ENCODE results near the gene TAS1R2.
A peak's percentile ranks its signal among the peaks of the same experiment; 100 is the strongest.

Gene TAS1R2

GRCh38 chr1:18831656-18832055 lies 27.8 kb downstream of the TAS1R2 start:
- TF ChIP-seq CTCF (conservative IDR thresholded peaks at IDR 0.05), result no peak
- no peak overlapping the region for H3K27ac ChIP-seq

DNA sequence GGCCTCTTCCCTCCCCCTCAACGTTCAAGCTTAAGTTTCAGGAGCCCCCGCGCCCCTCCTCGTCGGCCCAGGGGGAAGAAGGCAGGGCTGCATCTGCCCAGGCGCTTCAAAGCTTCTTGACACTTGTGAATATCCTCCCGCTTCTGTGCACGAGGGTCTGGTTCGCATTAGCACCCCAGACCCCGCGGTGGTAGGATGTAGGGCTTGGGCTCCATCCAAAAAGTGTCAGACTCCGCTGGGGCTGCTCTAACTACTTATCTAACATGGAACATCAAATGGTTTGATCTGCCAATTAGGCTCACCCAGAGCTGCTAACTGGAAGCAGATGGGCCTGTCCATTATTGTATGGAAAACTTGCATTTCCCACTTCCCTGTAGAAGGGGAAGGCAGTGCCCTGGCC lies 28.9 kb downstream of the TAS1R2 start:
- H3K27ac ChIP-seq, result no peak overlapping the region
- no peak for TF ChIP-seq CTCF (conservative IDR thresholded peaks at IDR 0.05)

DNA sequence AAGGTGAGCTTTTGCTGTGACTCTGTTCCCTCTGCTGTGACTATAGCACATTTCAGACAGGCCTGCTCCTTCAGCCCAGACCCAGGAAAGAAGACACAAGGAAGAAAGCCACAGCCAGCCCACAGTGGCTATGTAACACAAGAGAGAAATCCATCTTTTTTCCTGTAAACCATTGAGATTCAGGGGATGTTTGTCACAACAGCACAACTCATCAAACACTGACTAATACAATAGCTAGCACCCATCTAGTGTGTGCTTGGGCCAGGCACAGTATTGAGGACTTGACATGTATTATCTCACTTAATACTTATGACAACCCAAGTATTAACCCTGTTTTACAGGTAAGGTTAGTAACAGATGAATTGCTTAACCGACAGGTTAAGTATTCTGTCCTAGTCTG lies 29.8 kb downstream of the TAS1R2 start:
- no peak for TF ChIP-seq CTCF (conservative IDR thresholded peaks at IDR 0.05)
- no peak overlapping the region for H3K27ac ChIP-seq

- no peak overlapping the region for H3K27ac ChIP-seq
- no peak for TF ChIP-seq CTCF (conservative IDR thresholded peaks at IDR 0.05)
These were observed 31.2 kb downstream of the TAS1R2 start for GRCh38 chr1:18828224-18828623.

DNA sequence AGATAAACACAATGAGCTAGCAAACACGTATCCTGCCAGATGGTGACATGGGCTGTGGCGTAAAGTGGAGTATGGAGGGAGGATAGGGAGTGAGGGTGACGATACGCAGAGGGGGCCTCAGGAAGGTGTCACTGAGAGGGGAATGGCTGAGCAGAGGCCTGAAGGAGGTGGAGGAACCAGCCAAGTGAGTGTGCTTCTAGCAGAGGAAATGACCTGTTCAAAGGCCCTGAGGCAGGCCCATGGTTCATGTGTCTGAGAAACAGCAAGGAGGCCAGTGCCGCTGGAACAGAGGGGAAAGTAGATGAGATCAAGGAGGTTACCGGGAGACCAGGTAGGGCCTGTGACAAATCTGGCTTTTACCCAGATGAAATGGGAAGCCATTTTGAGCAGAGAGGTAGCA lies 36.0 kb downstream of the TAS1R2 start:
- no peak for TF ChIP-seq CTCF (conservative IDR thresholded peaks at IDR 0.05)
- no peak overlapping the region for H3K27ac ChIP-seq

GRCh38 chr1:18820791-18821641 lies 38.4 kb downstream of the TAS1R2 start:
- H3K27ac ChIP-seq, result peak overlapping the region; percentile 18; the same call in 1 of the 2 replicates
- peak; percentile 97 for TF ChIP-seq CTCF (conservative IDR thresholded peaks at IDR 0.05)

DNA sequence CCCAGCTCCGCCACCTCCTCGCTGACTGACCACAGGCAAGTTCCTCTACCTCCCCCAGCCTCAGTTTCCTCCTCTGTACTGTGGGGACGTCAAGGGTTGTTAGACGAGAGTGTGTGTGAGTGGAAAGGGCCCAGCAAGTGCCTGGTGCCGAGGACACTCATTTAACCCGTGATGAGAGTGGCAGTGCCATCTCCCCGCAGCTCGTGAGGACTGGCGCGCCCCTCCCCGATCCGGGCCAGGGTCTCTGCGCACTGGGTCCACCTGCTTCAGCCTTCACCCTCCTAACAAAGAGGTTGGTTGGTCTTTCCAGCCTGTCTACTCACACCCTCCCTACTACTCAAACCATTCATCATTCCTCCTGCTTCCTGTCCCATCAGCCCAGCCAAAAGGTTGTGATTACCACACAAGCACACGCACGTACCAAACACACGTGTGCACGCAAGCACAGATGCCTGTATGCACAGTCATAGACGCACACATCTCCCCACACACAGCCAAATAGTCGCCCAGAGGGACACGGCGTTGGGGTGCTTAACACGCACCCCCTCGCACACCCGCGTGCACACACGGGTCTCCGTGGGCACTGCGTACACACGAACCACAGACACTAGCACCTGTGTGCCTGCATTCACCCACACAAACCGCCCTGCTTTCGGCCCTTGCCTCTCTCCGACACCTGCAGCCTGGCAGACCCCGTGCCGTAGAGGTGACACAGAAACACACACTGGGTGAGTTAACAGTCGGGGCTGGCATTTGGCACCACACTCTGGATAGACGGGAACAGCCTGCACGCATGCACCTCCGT lies 39.3 kb downstream of the TAS1R2 start:
- H3K27ac ChIP-seq, result peak overlapping the region; percentile 18; the same call in 1 of the 2 replicates
- no peak for TF ChIP-seq CTCF (conservative IDR thresholded peaks at IDR 0.05)

Data from VCaP (cell line).